GM12878 (cell line): ENCODE measurements around the gene LRP1. TPM values are rescaled to one million over a fixed set of nuclear protein-coding genes. Genes with fewer than 3 reads are reported as not detected.
A peak's percentile ranks its signal among the peaks of the same experiment; 100 is the strongest.

Source experiments
- ATAC-seq: fragments of 200-7000 bp; cut with Tn5 transposase; 3 replicates; pipeline ENCODE4 v1.9.1; 2020; ENCODE audit warnings: mild to moderate bottlenecking, moderate library complexity
- BruUV-seq: library from RNA; stranded (reverse); fragments of 400-500 nt; replicated peaks from 2 replicates; lab custom pipeline; 2021; lab: Mats Ljungman, UMichigan
- CTCF ChIA-PET: fragments of 300-600 bp; sonication (Branson Sonifier 250); formaldehyde crosslinking; extraction: SDS; loops from one replicate; lab custom pipeline; 2021; ENCODE audit warnings: inconsistent platforms; lab: Yijun Ruan, JAX
- POLR2A ChIA-PET: fragments of 350-600 bp; formaldehyde crosslinking; extraction: SDS; loops from one replicate; lab custom pipeline; 2021; ENCODE audit warnings: inconsistent platforms; lab: Charles Lee
- RAD21 ChIA-PET: fragments of 300-600 bp; sonication (Branson Sonifier 250); formaldehyde crosslinking; loops from one replicate; lab custom pipeline; 2023; ENCODE audit warnings: antibody characterized with exemption; ENCODE audit not compliant: unreplicated experiment; lab: Charles Lee
- SMC1A ChIA-PET: fragments of 300-600 bp; sonication (Branson Sonifier 250); formaldehyde crosslinking; loops from one replicate; lab custom pipeline; 2023; ENCODE audit not compliant: unreplicated experiment, uncharacterized antibody; lab: Charles Lee
- DNase-seq: peaks from one replicate; pipeline ENCODE4 v3.0.0-alpha.2; 2011; ENCODE audit warnings: low read depth, low spot score
- FAIRE-seq: peaks from 3 replicates; lab custom pipeline; 2011; peaks lifted over from hg19 to GRCh38; lab: Jason Lieb, UNC
- H2AFZ ChIP-seq: 2 replicates; pipeline ENCODE4 v1.6.0; 2011; ENCODE audit warnings: low read depth, low read length, control low read depth; ENCODE audit not compliant: control insufficient read depth
- H3K27ac ChIP-seq: 2 replicates; pipeline ENCODE4 v1.5.1; 2011; ENCODE audit warnings: control low read depth; ENCODE audit not compliant: control insufficient read depth, insufficient read depth
- H3K27me3 ChIP-seq, 2 experiments: replicated peaks in 1 of 2; 2 replicates each; pipeline versions ENCODE4 v1.6.0 to v1.6.1; 2011; ENCODE audit warnings: low read length in 1 of 2; ENCODE audit not compliant: control insufficient read depth in 2 of 2, insufficient read depth in 2 of 2
- H3K36me3 ChIP-seq, 2 experiments: 2 replicates each; pipeline ENCODE4 v1.5.1; 2011; ENCODE audit warnings: low read length in 1 of 2; ENCODE audit not compliant: control insufficient read depth in 2 of 2, insufficient read depth in 2 of 2
- H3K4me1 ChIP-seq: 2 replicates; pipeline ENCODE4 v1.6.1; 2011; ENCODE audit warnings: mild to moderate bottlenecking, low read length, moderate library complexity, mixed read lengths; ENCODE audit not compliant: control insufficient read depth, insufficient read depth
- H3K4me2 ChIP-seq: 2 replicates; pipeline ENCODE4 v1.6.0; 2011; ENCODE audit warnings: control low read depth; ENCODE audit not compliant: control insufficient read depth, insufficient read depth
- H3K4me3 ChIP-seq: fragments of 200-600 bp; sonication (generic); 2 replicates; pipeline ENCODE4 v1.5.1; 2016
- H3K79me2 ChIP-seq: 2 replicates; pipeline ENCODE4 v1.6.0; 2011; ENCODE audit warnings: low read length; ENCODE audit not compliant: control insufficient read depth, insufficient read depth
- H3K9ac ChIP-seq: 2 replicates; pipeline ENCODE4 v1.8.0; 2011; ENCODE audit warnings: low read length, control low read depth, mixed read lengths; ENCODE audit not compliant: control insufficient read depth, insufficient read depth
- H3K9me3 ChIP-seq: replicated peaks from 3 replicates; pipeline ENCODE4 v1.5.1; 2011; ENCODE audit warnings: mild to moderate bottlenecking, low read length; ENCODE audit not compliant: control insufficient read depth, insufficient read depth
- H4K20me1 ChIP-seq: 2 replicates; pipeline ENCODE4 v1.6.0; 2011; ENCODE audit not compliant: control insufficient read depth, insufficient read depth
- CEBPZ ChIP-seq: fragments of 150-350 bp; IDR thresholded peaks from 2 replicates; pipeline ENCODE4 v1.6.1; 2016; ENCODE audit warnings: low read depth, low read length
- CHD2 ChIP-seq: IDR thresholded peaks from 2 replicates; pipeline ENCODE4 v1.6.1; 2011; ENCODE audit warnings: low read depth, low read length, improper control_type of control experiment, borderline replicate concordance
- CREM ChIP-seq: IDR thresholded peaks from 2 replicates; pipeline ENCODE4 v1.6.1; 2014; ENCODE audit warnings: antibody characterized with exemption, low read depth
- CTCF ChIP-seq, 3 experiments: IDR thresholded peaks in 2 of 3; conservative IDR thresholded peaks in 1 of 3; 2 replicates each; pipeline ENCODE4 v1.5.1; 2011; ENCODE audit warnings: low read depth in 3 of 3, low read length in 3 of 3, mild to moderate bottlenecking in 3 of 3, control low read depth in 2 of 3, moderate library complexity in 2 of 3, inconsistent platforms in 1 of 3, mixed read lengths in 1 of 3; ENCODE audit not compliant: control insufficient read depth in 2 of 3, insufficient read depth in 1 of 3; ENCODE audit errors: extremely low read depth in 1 of 3
- FOXM1 ChIP-seq: IDR thresholded peaks from 2 replicates; pipeline ENCODE4 v1.6.1; 2012; ENCODE audit warnings: low read depth, mild to moderate bottlenecking, inconsistent platforms, low read length, moderate library complexity
- HDGF ChIP-seq: fragments of 450-650 bp; IDR thresholded peaks from 2 replicates; pipeline ENCODE4 v1.6.1; 2016; ENCODE audit warnings: antibody characterized with exemption
- JUNB ChIP-seq: IDR thresholded peaks from 2 replicates; pipeline ENCODE4 v1.6.1; 2016; ENCODE audit warnings: antibody characterized with exemption, mild to moderate bottlenecking
- MLLT1 ChIP-seq: fragments of 450-650 bp; IDR thresholded peaks from 2 replicates; pipeline ENCODE4 v1.6.1; 2016; ENCODE audit warnings: mild to moderate bottlenecking
- NBN ChIP-seq: fragments of 450-650 bp; IDR thresholded peaks from 2 replicates; pipeline ENCODE4 v1.6.1; 2016
- NFXL1 ChIP-seq: fragments of 450-650 bp; IDR thresholded peaks from 2 replicates; pipeline ENCODE4 v1.6.1; 2017; ENCODE audit warnings: antibody characterized with exemption, mild to moderate bottlenecking, borderline replicate concordance
- NR2F1 ChIP-seq: fragments of 450-650 bp; conservative IDR thresholded peaks from 2 replicates; pipeline ENCODE4 v1.6.1; 2017; ENCODE audit warnings: mild to moderate bottlenecking
- PML ChIP-seq: IDR thresholded peaks from 2 replicates; pipeline ENCODE4 v1.6.1; 2012; ENCODE audit warnings: low read length, inconsistent platforms
- TAF1 ChIP-seq: IDR thresholded peaks from 2 replicates; pipeline ENCODE4 v1.6.1; 2011; ENCODE audit warnings: mild to moderate bottlenecking, low read depth, low read length, borderline replicate concordance
- USF1 ChIP-seq: IDR thresholded peaks from 2 replicates; pipeline ENCODE4 v1.6.1; 2011; ENCODE audit warnings: borderline replicate concordance, low read depth, mild to moderate bottlenecking, moderate library complexity, mixed read lengths, low read length; ENCODE audit not compliant: insufficient read depth; ENCODE audit errors: extremely low read length
- ZNF622 ChIP-seq: fragments of 450-650 bp; IDR thresholded peaks from 2 replicates; pipeline ENCODE4 v1.6.1; 2017; ENCODE audit warnings: mild to moderate bottlenecking, inconsistent platforms
- WGBS: methylation state at CpG from one replicate; pipeline ENCODE4 v1.1.6; 2016; ENCODE audit warnings: low lambda C conversion rate; ENCODE audit not compliant: insufficient replicate concordance, insufficient coverage; ENCODE audit errors: missing lambda C conversion rate; 5-methylcytosine and 5-hydroxymethylcytosine counted together
- in situ Hi-C: fragments of 300-500 bp; cut with MboI; formaldehyde crosslinking; loops from 9 replicates; pipeline ENCODE4 v1.14.3; 2018; ENCODE audit warnings: mixed read lengths
- intact Hi-C: fragments of 100-400 bp; cut with micrococcal nuclease; formaldehyde crosslinking; loops from one replicate; pipeline ENCODE4 v1.14.2; 2022; ENCODE audit not compliant: unreplicated experiment
- polyA plus RNA-seq, 11 experiments: library from polyadenylated mRNA; depleted of rRNA in 4 of 11; unstranded in 6 of 11; stranded (reverse) in 5 of 11; fragments of >200 nt; fragmentation: Nextera tagmentation in 4 of 11; fragmentation: Illumina TruSeq in 1 of 11; extraction: Ambion mirVana in 4 of 11; extraction: Trizol in 1 of 11; gene quantifications; 1 replicate in 1 of 11; 2 replicates in 10 of 11; pipeline versions ENCODE4 v1.2.1 to v1.2.3, GENCODE V29; 2011 to 2016; ENCODE audit warnings: inconsistent platforms in 2 of 11, missing spikeins in 2 of 11, low read depth in 1 of 11
- total RNA-seq, 4 experiments: library from RNA; depleted of rRNA in 3 of 4; stranded (reverse); fragments of >200 nt in 3 of 4; fragmentation: Illumina TruSeq in 1 of 4; extraction: Trizol in 1 of 4; gene quantifications; 2 replicates each; pipeline versions ENCODE4 v1.2.1 to v1.2.3, GENCODE V29; 2013 to 2021

LRP1 gene
- total and polyA plus RNA-seq, 10 of the 15 experiments (the other 5 are each of a cell fraction or from before 2014, with no cell fraction given), result under 0.01 to 1.1 (median 0.20) TPM; not detected in 2

DNA sequence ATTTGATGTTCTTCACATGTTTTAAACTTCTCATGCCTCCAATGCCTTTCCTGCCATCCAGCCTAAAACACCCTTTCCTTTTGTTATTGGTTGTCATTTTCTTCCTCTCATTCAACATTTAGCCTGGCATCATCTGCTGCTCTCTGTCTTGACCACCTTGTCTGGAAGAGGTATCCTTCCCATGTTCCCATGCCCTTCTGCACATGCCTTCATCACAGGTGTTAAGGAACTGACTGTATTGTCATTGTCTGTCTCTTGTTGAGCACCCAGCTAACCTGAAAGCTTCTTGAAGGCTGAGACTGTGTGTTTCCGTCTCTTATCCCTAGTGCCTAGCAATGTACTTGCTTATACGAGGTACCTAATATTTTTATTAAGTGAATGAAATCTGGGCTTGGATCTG lies 4.5 kb upstream of the LRP1 start (continued):
- TF ChIP-seq TAF1, result no peak
- no peak for TF ChIP-seq NR2F1
- TF ChIP-seq PML, result no peak
- no peak for TF ChIP-seq MLLT1
- TF ChIP-seq ZNF622, result no peak
- no peak for TF ChIP-seq FOXM1
- TF ChIP-seq, all 136 proteins: peak for 0

DNA sequence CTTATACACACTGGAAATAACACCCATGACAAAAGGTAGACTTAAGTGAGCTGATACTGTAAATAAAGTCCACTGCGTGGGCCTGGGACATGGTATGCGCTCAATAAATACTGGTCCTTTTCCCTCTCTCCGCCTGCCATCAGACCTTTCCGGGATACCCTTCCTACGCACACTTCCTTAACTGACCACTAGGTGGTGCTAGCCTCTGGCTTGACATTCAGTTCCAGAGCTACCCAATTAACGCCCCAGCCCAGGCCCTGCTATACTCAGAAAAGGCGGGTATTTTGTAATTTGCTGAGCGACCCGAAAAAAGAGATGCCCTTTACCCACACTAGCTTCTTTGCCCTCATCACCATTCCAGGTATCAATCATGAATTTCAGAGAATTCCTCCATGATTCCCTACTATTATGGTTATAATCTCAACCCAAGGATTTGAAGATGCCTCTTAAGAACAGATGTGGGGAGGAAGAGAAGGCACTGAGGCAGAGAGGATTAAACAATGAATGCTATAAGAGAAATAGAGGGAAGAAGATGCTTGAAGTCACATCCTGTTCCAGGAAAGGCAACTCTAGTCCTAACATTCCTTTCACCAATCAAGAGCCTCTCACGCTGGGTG lies 3.9 kb upstream of the LRP1 start:
- intact Hi-C loops, result loop anchor here (1.0 to 5.0 kb wide), 3 partner anchors 49 to 118 kb away; no protein-coding TSS in a partner anchor
- H3K4me1 ChIP-seq, result peaks cover 9% of the 10 kb centered on the region
- DNase-seq (no peak), ATAC-seq (peak; percentile 84), FAIRE-seq (peak; percentile 94)
- no peak overlapping the region for H3K9ac ChIP-seq
- ChIA-PET POLR2A (no interaction called here), CTCF (interaction anchor here (0.6 to 9.3 kb wide), 30 partner anchors 9 to 813 kb away, joined by 3 to 159 read pairs (median 4); partner anchors contain the start of genes LRP1-AS and STAT6), SMC1A (interaction anchor here (0.8 to 5.2 kb wide), 9 partner anchors 46 to 150 kb away, joined by 3 to 36 read pairs (median 4); no protein-coding TSS in a partner anchor), RAD21 (interaction anchor here (1.0 to 2.1 kb wide), 8 partner anchors 12 to 119 kb away, joined by 3 to 13 read pairs (median 6); partner anchors contain the start of genes SHMT2 and STAT6)
- no peak overlapping the region for H3K27ac ChIP-seq
- H3K4me3 ChIP-seq, result no peak overlapping the region
- peaks cover 2 to 5% of the 10 kb centered on the region in 2 experiments for H3K27me3 ChIP-seq
- in situ Hi-C loops, result loop anchor here (5.0 kb wide), 1 partner anchor 58 kb away; no protein-coding TSS in a partner anchor
- H3K4me2 ChIP-seq, result no peak overlapping the region
- peaks cover 7% of the 10 kb centered on the region for H3K9me3 ChIP-seq
- H2AFZ ChIP-seq, result no peak overlapping the region
- WGBS, result 15% methylated on average over 10 of the region's 10 CpGs
- no peaks in the 10 kb centered on the region for H4K20me1 ChIP-seq
- BruUV-seq, result no TSS peak
- no peaks in the 10 kb centered on the region for H3K79me2 ChIP-seq
- no peaks in the 10 kb centered on the region for H3K36me3 ChIP-seq
- TF ChIP-seq NBN (no peak), CHD2 (no peak), CTCF (IDR thresholded peaks at IDR 0.05 in 2 of 3, conservative IDR thresholded peaks at IDR 0.05 in 1 of 3; ENCODE audit: control insufficient read depth in 2 of 3, extremely low read depth in 1 of 3, insufficient read depth in 1 of 3, low read depth in 3 of 3, low read length in 3 of 3) (peak; percentile 75 to 95 (median 94)), USF1 (no peak), HDGF (no peak), NFXL1 (no peak), CEBPZ (no peak), CREM (no peak), JUNB (no peak)
